Stimulated activated naive CD8-positive, alpha-beta T cell treated with anti-CD3 and anti-CD28 coated beads, Interleukin-15, Interleukin-2, amounts not matched to agents 100 ng/mL and 50 ng/mL, for 24 hours (primary cell): Measurements from ENCODE around the gene FOXL2.

Experiments used
- H3K27ac Mint-ChIP-seq: one replicate; pipeline ENCODE4 v1.8.0; 2021; ENCODE audit warnings: mild to moderate bottlenecking, mixed read lengths
- H3K27me3 Mint-ChIP-seq: one replicate; pipeline ENCODE4 v1.8.0; 2021; ENCODE audit warnings: mixed read lengths
- H3K36me3 Mint-ChIP-seq: one replicate; pipeline ENCODE4 v1.8.0; 2021; ENCODE audit warnings: low read depth, mixed read lengths
- H3K4me1 Mint-ChIP-seq: one replicate; pipeline ENCODE4 v1.8.0; 2021; ENCODE audit warnings: low read depth, mixed read lengths
- H3K4me3 Mint-ChIP-seq: one replicate; pipeline ENCODE4 v1.8.0; 2021; ENCODE audit warnings: mild to moderate bottlenecking, mixed read lengths
- H3K9me3 Mint-ChIP-seq: one replicate; pipeline ENCODE4 v1.8.0; 2021; ENCODE audit warnings: mixed read lengths

The FOXL2 gene

GRCh38 chr3:138921316-138922292, 25.3 kb downstream of the FOXL2 start:
- Mint-ChIP-seq H3K36me3 (no peaks in the 10 kb centered on the region), H3K27ac (no peak overlapping the region), H3K4me3 (no peak overlapping the region), H3K27me3 (peaks cover 13% of the 10 kb centered on the region), H3K9me3 (no peaks in the 10 kb centered on the region), H3K4me1 (no peaks in the 10 kb centered on the region)

GRCh38 chr3:138919325-138919724, 27.6 kb downstream of the FOXL2 start:
- H3K27me3 Mint-ChIP-seq: peaks cover 13% of the 10 kb centered on the region
- no peaks in the 10 kb centered on the region for H3K9me3 Mint-ChIP-seq
- H3K4me1 Mint-ChIP-seq: peaks cover 5% of the 10 kb centered on the region
- no peaks in the 10 kb centered on the region for H3K36me3 Mint-ChIP-seq
- H3K27ac Mint-ChIP-seq: no peak overlapping the region
- no peak overlapping the region for H3K4me3 Mint-ChIP-seq

- Mint-ChIP-seq H3K4me1 (peaks cover 5% of the 10 kb centered on the region), H3K36me3 (no peaks in the 10 kb centered on the region), H3K27me3 (peaks cover 13% of the 10 kb centered on the region), H3K27ac (no peak overlapping the region), H3K9me3 (no peaks in the 10 kb centered on the region), H3K4me3 (no peak overlapping the region)
These were observed 30.1 kb downstream of the FOXL2 start for GRCh38 chr3:138916824-138917223.

GRCh38 chr3:138915503-138916498, 31.1 kb downstream of the FOXL2 start:
- Mint-ChIP-seq H3K4me3 (peak overlapping the region; percentile 85), H3K36me3 (no peaks in the 10 kb centered on the region), H3K4me1 (peaks cover 5% of the 10 kb centered on the region), H3K9me3 (no peaks in the 10 kb centered on the region), H3K27ac (no peak overlapping the region), H3K27me3 (peaks cover 8% of the 10 kb centered on the region)

GRCh38 chr3:138914870-138915502, 32.0 kb downstream of the FOXL2 start:
- H3K4me3 Mint-ChIP-seq: peak overlapping the region; percentile 85
- no peaks in the 10 kb centered on the region for H3K9me3 Mint-ChIP-seq
- no peaks in the 10 kb centered on the region for H3K36me3 Mint-ChIP-seq
- H3K27me3 Mint-ChIP-seq: peaks cover 6% of the 10 kb centered on the region
- peak overlapping the region; percentile 21 for H3K27ac Mint-ChIP-seq
- peaks cover 5% of the 10 kb centered on the region for H3K4me1 Mint-ChIP-seq

- no peaks in the 10 kb centered on the region for H3K9me3 Mint-ChIP-seq
- no peaks in the 10 kb centered on the region for H3K36me3 Mint-ChIP-seq
- peaks cover 5% of the 10 kb centered on the region for H3K4me1 Mint-ChIP-seq
- no peak overlapping the region for H3K4me3 Mint-ChIP-seq
- peaks cover 4% of the 10 kb centered on the region for H3K27me3 Mint-ChIP-seq
- no peak overlapping the region for H3K27ac Mint-ChIP-seq
These were observed 33.2 kb downstream of the FOXL2 start for GRCh38 chr3:138913766-138914165.

GRCh38 chr3:138912237-138912636, 34.7 kb downstream of the FOXL2 start:
- H3K4me3 Mint-ChIP-seq: no peak overlapping the region
- H3K36me3 Mint-ChIP-seq: no peaks in the 10 kb centered on the region
- no peak overlapping the region for H3K27ac Mint-ChIP-seq
- H3K27me3 Mint-ChIP-seq: peaks cover 4% of the 10 kb centered on the region
- peaks cover 5% of the 10 kb centered on the region for H3K4me1 Mint-ChIP-seq
- no peaks in the 10 kb centered on the region for H3K9me3 Mint-ChIP-seq

- Mint-ChIP-seq H3K9me3 (no peaks in the 10 kb centered on the region), H3K4me3 (no peak overlapping the region), H3K36me3 (no peaks in the 10 kb centered on the region), H3K27me3 (peaks cover 4% of the 10 kb centered on the region), H3K4me1 (peaks cover 5% of the 10 kb centered on the region), H3K27ac (no peak overlapping the region)
These were observed 35.3 kb downstream of the FOXL2 start for GRCh38 chr3:138911621-138912020.

GRCh38 chr3:138909904-138910303, 37.0 kb downstream of the FOXL2 start:
- no peak overlapping the region for H3K4me3 Mint-ChIP-seq
- peaks cover 2% of the 10 kb centered on the region for H3K4me1 Mint-ChIP-seq
- peaks cover under 1% of the 10 kb centered on the region for H3K27me3 Mint-ChIP-seq
- no peaks in the 10 kb centered on the region for H3K36me3 Mint-ChIP-seq
- H3K9me3 Mint-ChIP-seq: no peaks in the 10 kb centered on the region
- no peak overlapping the region for H3K27ac Mint-ChIP-seq

- H3K4me1 Mint-ChIP-seq: no peaks in the 10 kb centered on the region
- no peaks in the 10 kb centered on the region for H3K27me3 Mint-ChIP-seq
- H3K9me3 Mint-ChIP-seq: no peaks in the 10 kb centered on the region
These were observed 38.1 kb downstream of the FOXL2 start for GRCh38 chr3:138908846-138909245.

GRCh38 chr3:138907539-138907938, 39.4 kb downstream of the FOXL2 start:
- no peak overlapping the region for H3K4me3 Mint-ChIP-seq
- no peaks in the 10 kb centered on the region for H3K36me3 Mint-ChIP-seq
- H3K9me3 Mint-ChIP-seq: no peaks in the 10 kb centered on the region
- H3K27me3 Mint-ChIP-seq: no peaks in the 10 kb centered on the region
- H3K4me1 Mint-ChIP-seq: no peaks in the 10 kb centered on the region
- no peak overlapping the region for H3K27ac Mint-ChIP-seq

More at GRCh38 chr3:138908846-138909245, 38.1 kb downstream of the FOXL2 start:
- H3K36me3 Mint-ChIP-seq: no peaks in the 10 kb centered on the region
- H3K27ac Mint-ChIP-seq: no peak overlapping the region
- H3K4me3 Mint-ChIP-seq: no peak overlapping the region

- Mint-ChIP-seq H3K27ac (no peak overlapping the region), H3K27me3 (no peaks in the 10 kb centered on the region), H3K4me3 (no peak overlapping the region), H3K4me1 (no peaks in the 10 kb centered on the region), H3K9me3 (no peaks in the 10 kb centered on the region), H3K36me3 (no peaks in the 10 kb centered on the region)
These were observed 44.8 kb downstream of the FOXL2 start for GRCh38 chr3:138902171-138902570.

- Mint-ChIP-seq H3K4me3 (no peak overlapping the region), H3K9me3 (no peaks in the 10 kb centered on the region), H3K27ac (no peak overlapping the region), H3K27me3 (no peaks in the 10 kb centered on the region), H3K36me3 (no peaks in the 10 kb centered on the region), H3K4me1 (no peaks in the 10 kb centered on the region)
These were observed 45.4 kb downstream of the FOXL2 start for GRCh38 chr3:138901567-138901966.

- H3K36me3 Mint-ChIP-seq: no peaks in the 10 kb centered on the region
These were observed 47.5 kb downstream of the FOXL2 start for GRCh38 chr3:138899351-138899991.

More at GRCh38 chr3:138899351-138899991, 47.5 kb downstream of the FOXL2 start:
- no peaks in the 10 kb centered on the region for H3K4me1 Mint-ChIP-seq
- no peak overlapping the region for H3K4me3 Mint-ChIP-seq
- H3K27me3 Mint-ChIP-seq: no peaks in the 10 kb centered on the region
- H3K9me3 Mint-ChIP-seq: no peaks in the 10 kb centered on the region
- no peak overlapping the region for H3K27ac Mint-ChIP-seq
